Body of pancreas (tissue), 4 donors: Measurements from ENCODE around the gene SYT6.

Experiments used
- CTCF ChIP-seq, 7 experiments: fragments of 450-650 bp in 4 of 7; fragments of 200-600 bp in 3 of 7; sonication (generic) in 3 of 7; IDR thresholded peaks; one replicate each; pipeline ENCODE4 v1.5.1; 2016 to 2019; ENCODE audit warnings: antibody characterized with exemption in 7 of 7
- POLR2A ChIP-seq, 3 donors: fragments of 450-650 bp; IDR thresholded peaks; one replicate each; pipeline ENCODE4 v1.6.1; 2016; ENCODE audit warnings: antibody characterized with exemption in 3 of 3, mild to moderate bottlenecking in 2 of 3

DNA sequence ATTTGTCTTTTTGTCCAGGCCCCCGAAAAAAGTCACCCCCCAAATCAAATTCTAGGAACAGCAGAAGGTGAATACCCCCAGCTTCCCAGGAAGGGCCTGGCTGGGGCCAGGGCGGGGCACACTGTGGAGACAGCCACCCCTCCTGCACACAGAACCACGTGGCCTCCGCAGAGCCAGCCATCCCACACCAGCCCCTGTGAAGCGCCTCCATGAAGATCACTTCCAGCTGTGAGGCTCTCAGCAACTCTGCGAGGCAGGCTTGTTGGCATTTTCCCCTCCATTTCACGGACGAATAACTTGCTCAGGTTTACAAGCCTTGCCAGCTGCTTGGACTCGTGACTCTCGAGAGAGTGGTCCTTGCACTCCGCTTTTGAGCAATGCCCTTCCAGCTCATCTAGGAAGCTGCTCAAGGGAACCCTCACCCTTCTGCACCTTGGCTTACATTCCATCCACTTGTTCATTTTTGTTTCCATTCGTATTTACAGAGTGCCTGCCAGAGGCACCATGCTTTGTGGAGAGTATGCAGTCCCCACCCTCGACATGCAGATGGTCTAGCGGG, 48.2 kb downstream of the SYT6 start:
- TF ChIP-seq CTCF (IDR thresholded peaks at IDR 0.05) (no peak), POLR2A (IDR thresholded peaks at IDR 0.05) (no peak)
